HG02885 (cell line): Measurements from ENCODE around the gene LDLRAD3.
"Not testable (repeated sequence)": the region's sequence is repeated elsewhere in the genome, so short reads cannot be mapped to it uniquely, and the experiment has no call there.

ENCODE experiments used
- ATAC-seq: cut with Tn5 transposase; IDR thresholded peaks from one replicate; pipeline ENCODE4 v1.9.1; 2021; ENCODE audit warnings: mild to moderate bottlenecking; ENCODE audit not compliant: unreplicated experiment, poor library complexity

The LDLRAD3 gene

DNA sequence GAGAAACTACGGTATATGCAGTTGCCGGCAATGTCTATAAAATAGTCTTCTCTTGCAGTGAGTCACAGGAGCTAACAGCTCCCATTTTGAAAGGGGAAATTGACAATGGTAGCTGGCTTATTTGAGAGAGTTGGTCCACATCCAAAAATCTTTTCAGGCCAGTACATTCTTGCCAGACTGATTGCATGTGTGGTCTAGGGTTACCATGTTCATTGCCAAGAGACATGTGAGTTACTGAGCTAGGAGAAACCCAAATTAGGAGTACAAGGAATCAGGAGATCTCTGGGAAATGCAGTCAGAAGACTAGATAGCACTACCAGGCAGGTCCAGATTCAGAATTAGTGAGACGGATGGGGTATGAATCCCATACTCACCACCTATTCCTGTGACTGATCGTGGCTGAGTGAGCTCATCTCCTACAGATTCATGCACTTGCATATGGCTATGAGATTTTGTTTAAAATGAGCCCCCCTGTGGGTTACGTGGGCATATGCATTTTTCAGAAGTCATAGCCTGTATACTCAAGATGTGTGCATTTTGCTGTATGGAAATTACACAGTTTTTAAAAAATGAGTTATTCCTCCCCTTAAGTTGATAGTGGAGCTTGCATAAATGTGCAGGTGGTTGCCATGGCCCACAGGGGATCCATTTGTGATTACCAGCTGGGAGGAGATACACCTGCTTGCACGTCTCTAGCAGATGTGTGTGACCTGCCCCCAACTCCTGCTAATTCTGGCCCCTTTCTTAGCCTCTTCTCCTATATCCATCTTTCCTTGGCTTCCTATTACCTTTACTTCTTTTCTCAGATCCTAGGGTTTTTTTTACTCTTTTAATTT, 242.7 kb downstream of the LDLRAD3 start:
- ATAC-seq: peak; percentile 54

DNA sequence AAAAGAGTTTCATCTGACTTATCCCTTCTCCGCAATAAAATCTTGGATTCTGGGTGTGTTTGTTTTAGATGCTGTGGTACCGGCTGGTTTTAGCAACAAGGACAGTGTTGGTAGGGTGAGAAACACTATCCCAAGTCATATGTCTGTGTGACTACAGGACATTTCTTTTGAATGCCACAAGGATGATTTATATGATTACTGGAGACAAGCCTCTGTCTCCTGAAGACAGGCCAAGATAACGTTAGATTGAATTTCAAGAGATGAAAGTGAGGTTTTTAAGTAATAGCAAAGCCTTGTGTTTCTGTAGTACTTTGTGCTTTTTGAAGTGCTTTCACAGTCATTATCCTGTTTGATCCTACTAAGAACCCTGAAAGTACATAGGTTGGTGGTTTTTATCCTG, 243.8 kb downstream of the LDLRAD3 start:
- ATAC-seq: no peak

DNA sequence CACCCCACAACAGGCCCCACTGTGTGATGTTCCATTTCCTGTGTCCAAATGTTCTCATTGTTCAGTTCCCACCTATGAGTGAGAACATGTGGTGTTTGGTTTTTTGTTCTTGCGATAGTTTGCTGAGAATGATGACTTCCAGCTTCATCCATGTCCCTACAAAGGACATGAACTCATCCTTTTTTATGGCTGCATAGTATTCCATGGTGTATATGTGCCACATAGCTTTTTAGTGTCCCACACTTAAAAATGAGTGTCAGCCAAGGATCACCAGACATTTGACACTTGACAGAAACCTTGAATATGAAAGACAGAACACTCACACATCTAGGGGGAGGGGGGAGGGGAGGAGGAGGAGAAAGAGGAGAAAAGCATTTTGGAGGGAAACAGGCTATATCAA, 245.9 kb downstream of the LDLRAD3 start:
- not testable (repeated sequence) for ATAC-seq

DNA sequence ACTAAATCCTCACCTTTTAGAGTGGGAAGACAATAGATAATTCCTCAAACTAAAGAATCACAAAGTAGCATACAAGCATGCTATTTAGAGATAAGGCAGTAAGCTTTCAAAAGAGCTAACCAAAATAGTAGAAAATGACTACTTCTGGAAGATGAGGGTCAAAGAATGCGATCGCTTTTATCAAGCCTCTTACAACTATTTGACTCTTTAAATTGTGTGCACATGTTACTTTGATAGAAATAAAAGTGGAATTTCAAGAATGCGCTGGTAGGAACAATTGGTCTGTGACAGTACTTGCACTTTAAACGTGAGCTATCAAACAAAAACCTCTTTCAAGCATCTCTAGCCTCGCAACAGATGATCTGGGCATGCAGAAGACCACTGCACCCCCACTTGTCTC, 248.1 kb downstream of the LDLRAD3 start:
- ATAC-seq: no peak

DNA sequence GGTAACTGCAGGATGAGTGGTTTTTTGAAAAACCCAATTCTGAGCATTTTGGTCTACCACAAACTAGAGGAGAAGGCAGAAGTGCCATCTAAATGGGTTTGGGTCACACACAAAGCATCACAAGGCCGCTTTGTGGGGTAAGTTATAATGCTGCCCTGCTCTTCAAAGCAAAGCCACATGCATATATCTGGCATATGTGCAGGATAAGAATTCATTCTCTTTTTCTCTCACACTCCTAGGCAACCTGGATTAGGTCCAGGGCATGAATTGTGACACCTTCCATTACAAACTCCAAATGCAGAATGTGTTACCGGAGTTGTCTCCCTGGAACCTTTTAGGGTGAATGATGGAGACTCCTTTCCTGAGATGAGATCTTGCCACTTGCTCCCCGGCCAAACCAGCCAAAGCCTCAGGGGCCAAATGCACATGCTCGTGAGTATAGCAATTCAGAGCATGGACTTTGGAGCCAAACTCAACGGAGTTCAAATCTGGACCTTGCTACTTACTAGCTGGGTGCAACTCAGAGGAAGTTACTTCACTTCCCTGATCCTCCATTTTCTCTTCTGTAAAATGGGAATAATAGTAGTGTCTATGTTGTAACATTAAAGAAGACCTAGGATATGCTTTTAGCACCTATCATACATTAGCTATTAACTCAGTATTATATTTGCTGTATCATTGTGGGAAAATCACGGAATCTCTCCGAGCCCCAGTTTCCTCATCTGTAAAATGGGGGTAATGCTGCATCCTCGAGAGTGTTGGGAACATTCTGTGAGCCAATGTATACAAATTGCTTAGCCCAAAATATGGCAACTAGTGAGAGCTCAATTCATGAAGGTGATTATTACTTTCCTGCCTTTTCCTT, 248.8 kb downstream of the LDLRAD3 start:
- ATAC-seq: no peak

DNA sequence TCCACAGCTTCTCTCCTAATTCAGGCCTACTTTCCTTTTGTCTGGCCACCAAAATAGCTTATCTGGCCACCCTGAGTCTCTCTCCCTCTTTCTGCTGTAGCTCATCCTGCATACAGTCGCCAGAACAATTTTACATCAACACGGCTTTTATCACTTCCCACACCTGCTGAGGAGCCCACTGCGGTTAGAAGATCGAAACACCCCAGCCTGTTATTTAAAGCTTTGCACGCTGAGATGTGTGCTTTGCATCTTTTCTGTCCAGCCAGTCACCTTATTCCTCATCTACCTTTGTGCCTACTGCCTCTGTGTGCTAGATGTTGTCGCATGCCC, 249.4 kb downstream of the LDLRAD3 start:
- ATAC-seq: peak; percentile 88

DNA sequence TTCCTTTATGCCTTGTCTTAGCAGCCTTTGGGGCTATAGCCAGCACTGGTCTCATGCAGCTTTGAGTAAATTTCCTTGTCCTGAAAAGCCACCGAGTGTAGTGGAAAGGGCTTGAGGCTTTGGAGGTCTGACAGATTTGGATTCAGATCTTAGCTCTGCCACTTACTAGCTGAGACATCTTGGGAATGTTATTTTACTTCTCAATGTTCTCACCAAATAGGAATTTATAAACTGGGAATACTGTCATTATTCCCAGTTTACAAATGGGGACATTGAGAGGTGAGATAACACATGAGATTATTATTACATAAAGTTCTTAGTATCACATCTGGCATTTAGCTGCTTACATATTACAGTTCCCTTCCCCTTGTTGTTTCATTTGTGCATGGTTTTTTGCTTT, 249.9 kb downstream of the LDLRAD3 start:
- no peak for ATAC-seq

DNA sequence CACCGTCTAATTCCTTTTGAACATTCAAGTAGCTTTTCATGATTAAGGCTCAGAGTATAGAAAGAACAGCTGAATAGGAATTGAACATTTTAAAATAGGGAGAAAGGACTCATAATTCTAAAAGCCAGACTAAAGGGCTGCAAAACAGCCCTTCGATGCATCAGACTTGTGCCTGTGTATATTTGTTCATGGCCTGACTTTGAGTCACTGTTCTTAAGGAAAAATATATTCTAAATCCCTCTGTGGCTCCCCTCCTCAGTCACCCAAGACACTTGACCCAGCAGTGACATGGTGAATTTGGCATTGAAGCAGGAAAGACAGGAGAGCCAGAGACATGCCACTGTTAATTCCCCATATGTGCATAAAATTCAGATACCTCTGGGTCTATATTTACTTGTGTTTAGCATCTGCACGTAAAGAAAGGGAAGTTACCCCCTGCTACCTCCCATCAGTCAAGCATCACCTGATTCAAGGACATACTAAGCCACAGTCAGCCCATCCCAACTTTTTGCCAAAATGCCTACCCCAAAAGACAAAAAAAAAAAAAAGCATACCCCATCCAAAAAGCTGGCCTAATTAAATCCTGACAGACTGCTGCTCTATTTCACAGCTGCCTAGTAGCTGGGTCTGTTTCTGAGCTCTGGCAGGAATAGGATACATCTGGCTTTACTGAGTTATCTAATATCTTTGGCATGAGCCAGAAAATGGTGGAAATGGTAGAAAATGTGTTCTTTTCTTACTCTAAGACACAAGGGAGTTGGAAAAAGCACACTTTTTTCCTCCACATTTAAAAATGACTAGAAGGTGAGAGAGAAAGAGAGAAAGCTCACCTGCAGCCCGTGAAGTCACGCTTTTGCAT, 251.9 kb downstream of the LDLRAD3 start:
- ATAC-seq: no peak

DNA sequence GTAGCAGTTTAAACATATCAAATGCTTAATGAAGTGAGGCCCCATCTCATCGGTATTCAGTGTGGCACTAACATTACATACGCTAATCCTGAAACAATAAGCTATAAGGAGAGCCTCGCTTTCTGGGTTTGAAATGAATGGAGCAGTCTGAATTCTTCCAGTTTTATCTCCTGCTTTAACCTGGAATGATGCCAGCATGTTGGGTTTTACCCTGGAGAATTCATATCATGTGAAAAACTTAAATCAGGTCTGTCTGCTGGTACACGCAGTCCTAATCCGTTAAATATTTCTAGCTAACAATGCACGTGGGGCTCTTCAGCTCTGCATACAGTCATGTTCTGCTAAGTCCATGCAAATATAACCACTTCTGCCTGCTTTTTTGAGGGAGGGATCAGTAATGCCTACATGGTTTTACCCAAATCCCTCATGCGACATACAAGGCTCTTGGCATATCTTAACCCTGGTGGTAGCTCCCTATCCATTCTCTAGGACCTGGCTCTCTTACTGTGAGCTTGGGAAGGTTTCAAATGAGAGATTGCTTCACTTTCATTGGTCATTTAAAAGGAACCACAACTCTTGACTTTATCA, 252.6 kb downstream of the LDLRAD3 start:
- no peak for ATAC-seq

DNA sequence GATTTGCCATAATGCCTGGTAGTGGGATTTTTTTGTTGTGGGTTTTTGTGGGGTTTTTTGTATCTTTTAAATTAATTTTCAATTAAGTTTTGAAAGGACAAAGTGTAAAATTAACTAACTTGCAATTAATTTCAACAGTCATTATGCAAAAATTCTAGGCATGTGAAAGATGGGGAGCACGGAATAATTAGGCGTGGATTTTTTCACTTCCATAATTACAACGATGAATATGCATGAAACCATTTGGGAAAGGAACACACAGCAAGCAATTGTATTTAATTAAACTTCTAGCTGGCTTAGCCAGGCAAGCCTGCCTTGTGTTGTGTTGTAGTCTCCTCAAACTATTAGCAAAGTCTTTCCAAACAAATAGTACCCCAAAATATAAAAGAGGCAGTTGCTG, 257.5 kb downstream of the LDLRAD3 start:
- no peak for ATAC-seq

DNA sequence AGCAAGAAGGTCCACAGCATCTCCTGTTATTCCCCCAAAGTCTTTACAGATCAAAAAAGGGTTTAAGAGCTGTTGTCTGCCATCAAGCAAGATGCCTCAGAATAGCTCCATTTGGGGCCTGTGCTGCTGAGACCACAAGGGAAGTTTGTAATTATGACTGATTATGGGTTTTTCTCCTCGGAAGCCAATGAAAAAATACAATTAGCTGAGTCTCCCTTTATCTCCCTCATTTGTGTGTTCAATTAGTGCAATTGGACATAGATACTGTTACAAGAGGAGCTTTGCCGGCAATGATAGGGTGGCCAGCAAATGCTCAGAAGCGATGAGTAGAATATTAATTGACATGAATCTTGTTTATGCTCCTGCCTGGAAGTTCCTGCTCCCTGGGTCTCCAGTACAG, 261.7 kb downstream of the LDLRAD3 start:
- no peak for ATAC-seq

DNA sequence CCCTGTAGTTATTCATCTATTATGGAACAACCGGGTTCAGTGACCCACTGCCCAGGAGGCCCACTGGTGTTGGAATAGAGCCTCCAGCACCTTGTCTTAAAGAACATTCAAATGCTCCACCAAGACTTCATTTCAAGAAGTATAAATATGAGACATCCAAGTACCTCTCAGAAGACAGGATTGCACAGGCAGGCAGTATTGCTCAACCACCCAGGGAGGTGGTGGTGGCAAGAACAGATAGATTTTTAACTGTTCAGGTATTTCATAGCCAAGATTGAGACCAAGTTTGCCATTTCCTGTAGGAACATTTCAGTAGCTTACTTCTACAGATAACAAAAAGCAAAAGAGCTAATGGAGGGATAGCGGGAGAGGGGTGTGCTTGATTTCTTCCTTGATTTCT, 266.7 kb downstream of the LDLRAD3 start:
- ATAC-seq: no peak

DNA sequence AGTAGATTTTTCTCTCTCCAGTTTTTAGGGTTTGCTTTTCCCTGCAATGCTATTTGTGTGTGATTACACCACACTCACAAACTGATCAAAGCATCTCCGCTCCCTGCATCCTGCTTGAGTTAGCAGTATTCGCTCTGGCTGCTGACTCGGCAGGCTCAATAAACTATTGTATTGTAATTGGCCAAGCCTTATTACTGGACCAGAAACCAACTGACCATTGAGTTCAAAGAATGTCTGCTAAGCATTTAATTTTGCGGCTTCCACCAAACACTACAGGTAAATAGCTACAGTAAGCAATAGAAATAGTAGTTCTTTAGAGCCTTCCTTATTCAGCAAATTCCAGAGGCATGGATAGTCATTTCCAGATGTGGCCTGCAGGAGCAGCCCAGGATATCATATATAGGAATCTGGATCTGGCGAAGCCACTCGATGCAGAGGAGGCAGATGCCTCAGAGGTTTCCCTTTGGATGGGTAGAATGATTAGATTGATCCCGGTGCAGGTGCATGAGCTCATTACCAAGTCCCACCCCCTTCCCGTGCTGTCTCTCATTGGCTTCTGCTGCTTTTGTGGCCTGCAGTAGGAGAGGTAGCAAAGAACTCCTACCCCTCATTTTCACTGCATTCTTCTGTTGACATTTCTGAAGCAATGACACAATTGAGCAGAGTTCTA, 268.0 kb downstream of the LDLRAD3 start:
- ATAC-seq: no peak

DNA sequence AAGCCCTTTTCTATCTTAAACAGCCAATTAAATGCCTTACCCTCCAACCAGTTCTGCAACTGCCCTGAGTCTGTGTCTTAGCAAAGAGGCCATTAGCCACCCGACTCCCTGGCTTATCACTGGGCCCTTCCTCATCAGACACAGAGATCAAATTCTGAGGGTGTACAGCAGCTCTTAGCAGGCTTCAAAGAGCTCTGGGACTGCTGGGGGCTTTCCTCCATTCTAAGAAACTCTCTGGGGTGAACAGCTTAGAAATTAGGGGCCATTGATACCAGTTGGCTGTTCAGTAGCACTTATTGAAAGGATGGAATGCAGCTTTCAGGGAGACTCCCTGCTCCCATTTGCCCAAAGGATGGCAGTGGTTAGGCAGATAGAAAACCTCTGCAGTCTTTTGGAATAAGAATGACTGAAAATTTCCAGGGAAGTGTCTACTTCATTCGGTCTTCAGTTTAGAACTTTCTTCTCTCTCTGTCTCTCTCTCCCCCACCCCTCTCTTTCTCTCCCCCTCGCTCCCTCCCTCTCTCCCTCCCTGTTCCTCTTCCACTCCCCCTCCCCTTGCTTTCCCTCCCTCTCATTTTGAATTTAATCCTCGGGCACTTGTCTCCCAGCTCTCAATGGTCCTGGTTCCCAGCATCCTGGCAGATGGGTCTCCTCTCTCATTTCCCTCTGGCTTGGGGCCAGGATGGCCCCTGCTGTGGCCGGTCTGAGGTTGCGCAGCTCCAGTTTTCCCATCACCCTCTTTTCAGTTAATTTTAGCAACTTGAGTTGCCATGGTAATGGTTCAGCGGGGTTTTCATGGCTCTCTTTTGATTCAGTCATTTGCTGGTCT, 268.9 kb downstream of the LDLRAD3 start:
- no peak for ATAC-seq

DNA sequence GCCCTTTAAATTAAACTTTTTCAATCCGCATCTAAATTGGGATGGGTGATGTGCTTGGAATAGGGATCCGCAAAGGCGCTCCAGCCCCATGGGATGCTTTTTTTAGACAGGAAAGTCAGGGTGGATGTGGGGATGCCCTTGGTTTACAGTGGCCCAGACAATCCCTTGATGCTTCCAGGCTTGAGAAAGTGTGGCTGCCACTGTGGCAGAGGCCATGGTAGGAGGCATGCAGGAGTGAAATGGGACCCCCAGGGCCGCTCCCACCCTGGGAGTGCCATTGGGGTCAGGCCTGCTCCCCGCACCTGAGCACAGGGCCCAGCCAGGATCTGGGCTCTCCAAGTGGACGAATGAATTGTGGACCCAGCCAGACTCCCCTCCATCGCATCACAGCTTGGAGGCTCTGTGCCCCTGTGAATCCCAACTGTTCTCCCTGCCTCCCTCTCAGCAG, 269.6 kb downstream of the LDLRAD3 start:
- ATAC-seq: no peak

DNA sequence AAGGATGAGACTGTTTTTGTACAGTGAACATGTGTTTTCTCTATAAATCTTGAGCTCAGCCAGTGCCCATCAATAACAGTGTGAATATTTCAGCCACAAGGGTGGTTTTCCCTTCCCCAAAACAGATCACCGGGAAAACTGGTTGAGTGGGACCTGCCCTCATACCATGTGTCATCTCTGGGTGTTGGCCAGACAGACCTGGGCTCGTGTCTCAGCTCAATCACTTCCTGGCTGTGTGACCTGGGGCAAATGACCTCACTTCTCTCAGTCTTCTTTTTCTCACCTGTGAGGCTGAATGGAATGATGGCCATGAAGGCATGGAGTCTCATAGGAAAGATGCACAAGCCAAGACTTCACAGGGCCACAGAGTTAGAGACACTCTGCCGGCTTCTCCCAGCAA, 270.6 kb downstream of the LDLRAD3 start:
- ATAC-seq: no peak

DNA sequence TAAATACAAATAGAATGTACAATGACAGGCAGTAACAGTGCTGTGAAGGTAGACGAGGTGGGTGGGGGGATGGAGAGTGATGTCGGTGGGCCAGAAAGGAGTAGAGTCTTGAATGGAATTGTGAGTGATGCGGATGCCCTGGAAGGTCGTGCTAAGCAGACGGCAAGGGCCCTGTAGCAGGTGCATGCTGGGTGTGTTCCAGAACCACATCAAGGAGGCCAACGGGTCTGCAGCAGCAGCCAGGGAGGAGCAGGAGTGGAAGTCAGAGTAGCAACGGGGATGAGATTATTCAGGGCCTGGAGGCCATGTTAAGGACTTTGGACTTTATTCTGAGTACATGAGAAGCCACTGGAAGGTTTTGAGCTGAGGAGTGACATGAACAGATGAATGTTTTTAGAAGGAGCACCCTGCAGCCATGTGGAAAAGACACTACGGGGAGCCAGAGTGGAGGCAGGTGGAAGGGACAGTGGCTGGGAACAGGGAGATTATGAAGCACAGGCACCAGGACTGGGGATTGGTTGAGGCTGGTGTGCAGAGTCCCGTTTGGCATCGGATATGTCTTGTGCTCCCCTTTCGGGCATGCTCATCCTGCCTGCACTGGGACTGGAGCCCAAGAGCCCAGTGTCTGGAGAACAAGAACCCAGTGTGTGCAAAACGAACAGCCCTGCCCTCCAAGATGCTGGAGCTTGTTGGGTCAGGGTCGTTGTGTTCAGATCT, 271.3 kb downstream of the LDLRAD3 start:
- no peak for ATAC-seq

DNA sequence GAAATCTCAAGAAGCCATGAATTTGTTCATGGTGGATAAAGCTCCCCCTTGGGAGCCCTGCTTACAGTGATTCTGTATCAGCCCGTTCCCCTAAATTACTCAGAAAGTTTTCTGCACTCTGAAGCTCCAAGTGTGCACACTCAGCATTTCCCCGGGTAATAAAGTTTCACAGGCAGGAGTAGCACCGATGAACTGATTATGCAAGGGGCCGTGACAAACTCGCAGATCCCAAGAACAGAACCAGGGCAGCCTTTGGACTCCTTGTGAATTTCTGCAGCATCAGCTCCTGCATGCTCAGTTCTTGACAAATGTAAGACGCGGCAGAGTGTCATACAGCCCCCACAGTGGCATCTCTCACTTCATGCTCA, 271.8 kb downstream of the LDLRAD3 start:
- ATAC-seq: no peak
